Left renal pelvis (tissue), 4 donors: Measurements from ENCODE around the gene PBX1. TPM values are rescaled to one million over a fixed set of nuclear protein-coding genes. Genes with fewer than 3 reads are reported as not detected.

Experiments used
- DNase-seq, 4 donors: peaks; one replicate each; pipeline ENCODE4 v3.0.0-alpha.2; 2013; ENCODE audit warnings: low read depth in 4 of 4, low spot score in 3 of 4
- polyA plus RNA-seq, 4 donors: library from polyadenylated mRNA; unstranded; fragments of 120-200 nt; gene quantifications; one replicate each; pipeline ENCODE4 v1.2.1, GENCODE V29; 2013; ENCODE audit not compliant: insufficient read length in 4 of 4

Gene PBX1
- polyA plus RNA-seq, 4 donors: 141 to 256 (median 181) TPM

DNA sequence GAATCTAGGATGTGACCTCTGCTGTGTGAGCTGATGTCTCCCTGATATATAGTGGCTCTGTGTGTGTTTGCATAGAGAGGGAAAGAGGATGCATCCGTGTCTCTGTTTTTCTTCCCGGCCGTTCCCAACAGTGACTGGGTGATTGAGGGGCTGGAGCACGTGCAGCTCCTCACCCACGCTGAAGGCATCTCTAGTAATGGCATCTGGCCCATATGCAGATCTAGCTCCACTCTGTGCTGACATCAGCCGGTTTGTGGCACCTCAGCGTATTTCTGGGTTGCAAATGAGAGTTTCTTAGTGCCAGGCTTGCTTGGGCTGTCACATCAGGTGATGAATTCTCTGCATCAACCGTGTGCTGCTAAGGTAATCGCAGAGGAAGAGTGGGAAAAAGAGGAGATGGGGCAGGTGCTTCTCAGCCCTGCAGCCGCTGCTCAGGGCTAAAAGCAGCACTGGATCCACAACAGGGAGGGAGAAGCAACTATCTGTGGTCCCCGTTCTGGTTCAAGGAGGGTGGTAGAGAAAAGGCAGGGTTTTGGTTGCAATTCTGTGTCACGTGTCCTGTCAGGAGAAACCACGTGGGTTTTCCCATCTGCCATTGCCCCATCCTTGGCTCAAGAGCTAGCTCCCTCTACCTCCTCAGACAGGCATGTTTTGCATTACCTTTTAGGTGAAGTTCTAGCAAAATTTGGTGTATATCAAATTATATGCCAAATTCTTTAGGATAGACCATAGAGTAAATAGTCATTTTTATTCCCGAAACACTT, 282.9 kb downstream of the PBX1 start:
- DNase-seq: no peak

DNA sequence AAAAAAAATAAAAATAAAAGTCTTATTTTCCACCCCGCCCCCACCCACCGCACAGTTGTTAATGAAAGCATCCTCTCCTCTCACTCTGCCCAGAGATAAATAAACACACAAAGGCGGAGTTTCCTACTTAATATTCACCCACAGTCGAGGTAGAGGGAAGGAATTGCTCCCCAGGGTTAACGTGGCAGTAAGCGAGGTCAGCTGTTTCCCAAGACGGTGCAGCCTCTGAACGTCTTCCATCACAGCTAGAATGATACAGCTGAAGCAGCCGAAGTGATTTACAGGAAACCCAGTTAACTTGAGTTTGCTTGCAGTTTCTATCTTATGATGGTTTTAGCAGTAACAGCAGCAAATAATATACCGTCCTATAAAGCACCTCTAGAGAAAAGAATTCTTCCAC, 283.9 kb downstream of the PBX1 start:
- DNase-seq: no peak

DNA sequence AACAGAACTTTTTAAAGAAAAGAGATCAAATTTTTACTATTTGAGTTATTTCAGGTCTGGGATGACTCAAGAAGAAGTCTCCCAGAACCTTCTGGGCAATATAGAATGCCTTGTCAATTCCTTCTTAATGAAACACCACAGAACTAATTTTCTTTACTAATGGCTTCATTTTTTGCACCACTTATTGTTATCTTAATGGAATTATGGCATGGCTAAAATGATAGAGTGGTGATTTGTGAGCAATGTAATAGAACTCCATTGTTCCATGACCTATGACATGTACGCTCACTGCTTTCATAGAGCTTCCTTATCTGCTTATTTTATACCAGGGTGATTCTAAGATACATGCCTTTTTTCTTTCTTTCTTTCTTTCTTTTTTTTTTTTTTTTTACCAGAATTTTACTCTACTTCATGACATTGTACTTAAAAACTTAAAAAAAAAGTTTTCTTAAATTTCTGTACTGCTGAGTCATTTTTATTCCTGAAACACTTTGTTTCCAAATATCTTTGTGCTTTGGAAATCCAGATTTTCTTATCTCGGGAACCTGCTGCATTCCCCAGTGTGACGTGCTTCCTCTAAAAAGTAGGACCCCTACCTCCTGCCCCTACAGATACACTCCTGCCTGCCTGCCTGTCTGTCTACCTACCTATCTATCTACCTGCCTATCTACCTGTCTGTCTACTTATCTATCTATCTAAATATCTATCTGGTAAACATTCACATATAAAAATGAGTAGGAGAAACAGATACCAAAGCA, 284.9 kb downstream of the PBX1 start:
- no peak for DNase-seq

GRCh38 chr1:164846731-164847691, 288.0 kb downstream of the PBX1 start:
- DNase-seq: no peak

GRCh38 chr1:164853146-164853545, 294.2 kb downstream of the PBX1 start:
- DNase-seq: no peak

GRCh38 chr1:164855716-164856329, 296.8 kb downstream of the PBX1 start:
- DNase-seq: no peak

DNA sequence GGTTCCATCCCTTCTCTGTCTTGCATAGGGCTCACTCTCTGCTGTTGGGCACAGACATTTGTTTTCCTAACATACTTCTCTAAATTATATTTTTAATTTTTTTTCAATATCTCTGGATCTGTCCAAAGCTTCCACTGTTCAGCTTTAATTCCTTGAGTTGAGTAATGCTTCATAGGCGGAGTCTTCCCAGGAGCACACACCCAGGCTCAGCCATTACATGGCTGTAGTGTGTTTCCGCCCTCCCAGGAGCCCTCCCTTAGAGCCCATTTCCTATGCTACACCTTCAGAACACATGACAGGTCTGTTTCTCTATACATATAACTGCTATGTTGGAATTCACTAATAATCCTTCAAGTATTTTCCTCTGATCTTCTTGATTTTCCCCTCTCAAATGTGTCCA, 297.4 kb downstream of the PBX1 start:
- no peak for DNase-seq

GRCh38 chr1:164857439-164857838, 298.5 kb downstream of the PBX1 start:
- no peak for DNase-seq

- no peak for DNase-seq
Measured at GRCh38 chr1:164858096-164858632, 299.2 kb downstream of the PBX1 start.

- no peak for DNase-seq
Measured at GRCh38 chr1:164861632-164862031, 302.6 kb downstream of the PBX1 start.

DNA sequence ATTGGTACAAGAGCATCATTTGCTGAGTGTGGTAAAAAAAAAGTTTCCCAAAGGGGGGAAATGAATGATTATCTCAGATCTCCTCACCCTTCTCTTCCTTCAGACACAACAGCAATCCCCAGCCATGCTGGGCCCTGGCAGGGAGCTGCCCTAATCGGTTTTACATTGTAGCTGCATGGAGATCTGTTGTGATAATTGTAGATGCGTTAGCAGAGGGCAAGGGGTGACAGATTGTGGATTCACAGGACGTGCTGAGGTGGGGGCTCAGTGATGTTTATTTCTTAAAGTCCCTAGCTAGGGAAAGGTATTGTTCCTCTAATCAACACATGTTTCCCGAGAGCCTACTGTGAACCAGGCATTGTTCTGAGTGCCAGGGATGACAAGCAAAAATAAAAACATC, 304.1 kb downstream of the PBX1 start:
- DNase-seq: no peak

GRCh38 chr1:164864161-164864560, 305.2 kb downstream of the PBX1 start:
- no peak for DNase-seq

GRCh38 chr1:164865385-164865784, 306.4 kb downstream of the PBX1 start:
- no peak for DNase-seq

GRCh38 chr1:164867590-164867989, 308.6 kb downstream of the PBX1 start:
- no peak for DNase-seq

- DNase-seq: no peak
Measured at GRCh38 chr1:164868990-164869389, 310.0 kb downstream of the PBX1 start.

- no peak for DNase-seq
Measured at GRCh38 chr1:164875518-164875917, 316.5 kb downstream of the PBX1 start.

DNA sequence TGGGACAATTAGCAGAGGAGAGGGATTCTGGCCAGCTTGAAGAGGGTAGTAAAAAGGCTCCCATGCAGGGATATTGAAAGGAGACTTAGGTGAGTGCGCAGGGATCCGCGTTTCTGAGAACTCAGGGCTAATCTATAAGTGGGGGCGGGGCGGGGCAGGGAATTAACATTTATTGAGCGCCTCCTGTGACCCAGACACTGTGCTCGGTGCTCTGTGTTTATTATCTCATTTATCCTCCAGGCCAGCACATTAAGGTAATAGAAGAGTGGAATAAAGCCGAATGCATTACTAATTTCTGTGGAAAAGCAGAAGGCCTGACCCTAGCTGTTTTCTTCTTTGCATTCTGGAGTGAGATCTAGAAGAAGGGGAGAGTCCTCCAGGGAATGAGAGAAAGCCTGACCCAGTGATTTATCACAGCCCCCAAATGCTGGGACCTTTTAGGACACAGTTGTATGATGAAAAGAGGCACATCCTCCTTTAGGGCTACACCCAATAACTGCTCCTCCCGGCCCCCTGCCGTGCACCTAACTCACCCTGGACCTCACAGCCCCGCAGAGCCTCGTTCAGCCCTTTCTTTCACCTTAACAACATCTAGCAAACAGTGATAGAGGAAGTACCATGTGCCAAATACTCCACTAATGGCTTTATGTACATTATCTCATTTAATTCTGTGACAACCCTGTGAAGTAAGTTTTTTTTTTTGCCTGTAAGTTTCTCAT, 317.6 kb downstream of the PBX1 start:
- DNase-seq: no peak

GRCh38 chr1:164880199-164880598, 321.2 kb downstream of the PBX1 start:
- DNase-seq: no peak

- DNase-seq: no peak
Measured at GRCh38 chr1:164880644-164881043, 321.7 kb downstream of the PBX1 start.

DNA sequence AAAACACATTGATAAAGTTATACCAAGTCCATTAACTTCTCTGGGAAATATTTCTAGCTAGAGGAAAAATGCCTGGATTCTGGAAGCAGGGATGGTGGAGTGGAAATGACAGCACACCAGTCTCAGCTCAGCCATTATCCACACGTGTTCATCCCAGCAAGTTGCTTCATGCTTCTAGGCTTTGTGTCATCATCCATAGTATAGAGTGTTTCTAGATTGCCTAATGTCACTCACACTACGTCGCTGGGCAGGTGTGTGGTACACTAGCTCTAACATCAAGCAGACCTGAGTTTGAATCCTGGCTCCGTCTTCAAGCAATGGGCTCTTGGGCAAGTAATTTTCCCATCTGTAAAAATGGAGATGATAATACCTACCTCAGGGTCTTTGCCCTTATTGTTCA, 326.3 kb downstream of the PBX1 start:
- no peak for DNase-seq
